ENCODE data around the gene GLB1L2.

The GLB1L2 gene

DNA sequence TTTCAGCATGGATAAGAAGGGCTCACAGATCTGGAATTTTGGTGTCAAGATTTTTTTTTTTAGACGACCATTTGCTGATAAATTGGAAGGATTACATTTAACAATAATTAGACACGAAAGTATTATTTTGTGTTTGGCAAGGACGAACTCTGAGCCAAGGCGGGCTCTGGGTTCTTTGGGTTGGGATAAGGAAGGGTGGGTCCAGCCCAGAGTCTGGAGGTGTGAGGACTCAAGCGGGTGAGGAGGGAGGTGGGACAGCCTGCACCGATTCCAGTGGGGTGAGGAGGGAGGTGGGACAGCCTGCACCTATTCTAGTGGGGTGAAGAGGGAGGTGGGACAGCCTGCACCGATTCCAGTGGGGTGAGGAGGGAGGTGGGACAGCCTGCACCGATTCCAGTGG lies 76.1 kb downstream of the GLB1L2 start:
- no peak for DNase-seq

DNA sequence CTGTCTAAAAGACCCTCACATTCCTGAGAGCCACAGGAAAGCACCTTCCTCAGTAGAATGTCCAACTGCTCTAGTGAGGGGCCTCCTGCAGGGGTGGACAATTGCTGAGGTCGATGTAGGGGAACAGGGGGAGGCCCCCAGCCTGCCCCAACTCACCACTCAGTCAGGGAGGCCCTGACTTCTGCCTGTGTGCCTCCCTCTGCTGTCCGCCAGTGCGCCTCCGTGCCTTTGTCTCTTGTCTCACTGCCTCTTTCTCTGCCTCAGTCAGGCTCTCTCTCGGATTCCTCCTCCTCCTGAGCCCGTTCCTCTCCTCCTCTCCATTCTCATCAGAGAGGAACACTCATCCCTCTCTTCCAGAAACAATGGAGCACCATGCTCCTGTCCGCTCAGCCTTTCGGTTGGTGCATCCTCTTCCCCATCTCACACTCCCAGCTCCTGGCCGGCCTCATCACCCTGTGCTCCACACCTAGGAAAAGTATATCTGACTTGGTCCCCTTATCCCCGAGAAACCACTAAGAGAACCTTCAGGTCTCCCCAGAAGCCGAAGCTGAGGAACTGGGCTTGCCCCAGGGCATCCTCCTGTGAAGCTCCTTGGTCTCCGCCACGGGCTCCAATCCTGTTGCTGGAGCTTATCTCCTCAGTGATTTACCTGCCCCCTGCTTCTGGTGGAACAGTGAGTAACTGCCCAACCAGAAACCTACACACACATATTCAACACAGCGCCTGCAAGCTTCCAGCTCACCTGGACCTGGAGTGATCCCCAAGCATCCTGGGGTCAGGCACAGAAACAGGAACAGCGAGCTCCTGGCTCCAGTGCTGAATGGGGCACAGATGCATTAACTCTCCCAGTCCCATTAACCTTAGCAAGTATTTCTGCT lies 78.0 kb downstream of the GLB1L2 start:
- DNase-seq: no peak

DNA sequence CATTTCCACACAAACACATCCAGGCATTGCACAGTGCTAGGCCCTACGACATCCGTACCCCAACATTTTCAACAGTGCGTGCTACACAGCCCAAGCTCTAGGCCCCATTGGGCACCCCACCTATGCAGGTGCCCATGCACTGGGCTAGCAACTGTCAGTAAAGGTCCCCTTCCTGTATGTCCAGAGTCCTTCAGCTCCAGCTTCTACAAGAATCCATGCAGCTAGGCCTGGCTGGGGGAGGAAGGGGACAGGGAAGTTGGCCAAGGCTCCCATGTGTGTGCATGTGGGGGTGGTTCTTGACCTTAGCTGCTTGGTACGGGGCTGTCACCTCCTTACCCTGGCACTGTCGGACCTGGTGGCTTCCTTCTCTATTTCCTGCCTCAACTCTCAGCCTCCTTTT lies 79.0 kb downstream of the GLB1L2 start:
- no peak for DNase-seq

DNA sequence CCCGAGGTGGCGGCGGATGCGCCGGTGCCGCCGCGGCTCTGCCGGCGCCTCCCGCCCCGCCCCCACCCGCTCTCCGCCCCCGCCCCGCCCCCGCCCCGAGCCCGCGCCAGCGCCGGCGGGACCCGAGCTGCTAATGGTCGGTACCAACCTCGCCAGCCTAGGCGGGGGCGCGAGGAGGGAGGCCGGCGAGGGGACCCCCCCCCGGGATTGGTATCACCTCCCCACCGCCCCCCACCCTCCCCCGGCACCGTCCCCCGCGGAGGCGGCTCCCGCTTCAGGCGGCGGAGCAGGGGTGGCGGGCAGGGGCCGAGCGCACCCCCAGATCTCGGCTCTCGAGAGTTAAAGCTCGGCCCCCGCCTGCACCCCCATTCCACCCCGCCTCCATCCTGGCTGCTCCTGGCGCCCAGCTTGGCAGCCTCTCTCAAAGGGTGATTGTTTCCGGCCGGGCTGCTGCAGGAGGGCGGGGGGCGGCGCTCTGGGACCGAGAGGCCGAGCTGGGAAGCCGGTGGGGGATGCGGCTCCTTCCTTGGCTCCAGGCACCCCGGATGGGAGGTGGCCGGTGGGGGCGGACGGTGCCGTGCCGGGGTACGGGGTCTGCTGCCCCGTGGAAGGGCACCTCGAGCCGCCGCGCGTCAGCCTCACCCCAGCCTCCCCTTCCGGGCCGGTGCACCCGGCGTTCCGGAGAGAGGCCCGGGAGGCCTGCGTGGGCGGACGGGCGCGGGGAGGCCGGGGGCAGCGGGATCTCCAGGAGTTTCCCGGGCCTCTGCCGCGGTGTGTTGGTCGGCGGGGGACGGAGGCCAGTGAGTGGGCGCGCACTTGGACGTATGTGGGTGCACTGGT lies 80.6 kb downstream of the GLB1L2 start, which contains the start of gene B3GAT1:
Gene B3GAT1, minus strand, starts transcription at position 40 of the 840 bp plus-strand sequence. CDS start 24,583 bp downstream, outside the sequence.
- no peak for DNase-seq

DNA sequence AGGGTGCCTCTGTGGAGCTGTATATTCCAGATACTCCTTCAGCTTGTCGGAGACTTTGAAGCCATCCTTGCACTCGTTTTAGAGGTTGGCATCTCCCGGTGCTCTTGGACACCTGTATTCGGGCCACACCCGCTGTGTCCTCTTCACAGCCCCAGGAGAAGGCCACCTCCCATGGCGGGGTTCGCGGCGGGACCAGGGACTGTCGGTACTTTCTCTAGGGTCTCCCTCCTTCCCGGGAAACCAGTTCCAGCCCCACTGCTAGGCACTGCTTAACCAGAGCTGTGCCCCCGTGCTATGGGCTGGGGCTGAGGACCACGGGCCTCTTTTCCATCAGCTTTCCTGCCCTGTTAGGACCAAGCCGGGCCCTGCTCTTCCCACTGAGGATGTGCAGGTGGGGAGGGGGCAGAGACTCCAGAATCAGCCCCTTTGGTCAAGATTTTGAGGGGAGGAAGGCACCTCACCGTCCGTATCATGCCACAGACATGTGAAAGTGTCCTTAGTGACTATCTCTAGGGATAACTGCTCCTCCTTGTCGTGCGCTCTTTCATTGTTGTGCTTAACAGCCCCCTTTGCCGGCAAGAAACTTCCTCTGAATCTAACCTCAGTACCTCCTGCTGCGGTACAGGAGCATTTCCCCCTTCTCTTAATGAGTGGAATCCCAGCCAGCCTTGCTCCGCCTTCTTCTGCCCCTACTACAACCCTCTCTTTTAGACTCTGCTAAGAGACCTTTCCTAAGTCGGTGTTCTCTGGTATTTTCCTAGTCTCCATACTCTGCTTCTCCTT lies 81.4 kb downstream of the GLB1L2 start:
- DNase-seq: no peak

DNA sequence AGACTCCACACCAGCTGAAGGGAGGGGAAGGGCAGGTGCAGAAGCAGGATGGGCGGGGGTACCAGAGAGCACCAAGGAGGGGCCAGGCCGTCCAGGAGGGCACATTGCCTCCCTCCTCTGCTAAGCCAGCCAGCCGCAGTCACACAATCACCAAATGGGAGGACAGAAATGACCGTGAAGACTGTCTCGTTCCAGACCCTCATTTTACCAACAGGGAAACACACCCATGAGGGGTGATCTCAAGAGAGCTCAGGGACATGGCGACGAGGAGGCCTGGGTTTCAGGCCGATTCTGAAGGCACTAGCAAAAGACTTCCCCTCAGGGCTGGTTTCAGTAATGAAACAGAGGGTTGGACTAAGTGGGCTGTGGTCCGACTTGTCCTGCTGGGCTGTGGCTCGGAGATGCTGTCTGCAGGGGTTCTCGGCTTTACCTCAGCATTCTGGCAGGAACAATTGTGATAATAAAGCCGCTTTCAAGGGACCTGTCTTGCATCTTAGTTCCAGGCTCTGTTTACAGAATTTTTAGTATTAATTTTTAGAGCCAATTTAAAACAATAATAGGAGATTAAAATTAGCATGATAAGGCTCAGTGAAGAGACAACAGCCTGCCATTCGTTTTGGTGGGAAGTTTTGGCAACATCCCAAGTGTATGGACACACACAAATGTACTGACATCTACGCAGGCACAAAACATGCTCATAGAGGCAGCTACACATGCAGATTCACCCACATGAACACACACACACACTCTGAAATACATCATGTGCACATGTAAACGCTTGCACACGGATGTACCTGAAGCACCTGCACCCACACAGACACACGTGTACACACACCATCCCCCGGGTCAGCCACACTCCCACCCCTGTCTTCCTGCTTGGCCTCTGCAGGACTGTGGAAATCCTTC lies 82.3 kb downstream of the GLB1L2 start:
- no peak for DNase-seq

DNA sequence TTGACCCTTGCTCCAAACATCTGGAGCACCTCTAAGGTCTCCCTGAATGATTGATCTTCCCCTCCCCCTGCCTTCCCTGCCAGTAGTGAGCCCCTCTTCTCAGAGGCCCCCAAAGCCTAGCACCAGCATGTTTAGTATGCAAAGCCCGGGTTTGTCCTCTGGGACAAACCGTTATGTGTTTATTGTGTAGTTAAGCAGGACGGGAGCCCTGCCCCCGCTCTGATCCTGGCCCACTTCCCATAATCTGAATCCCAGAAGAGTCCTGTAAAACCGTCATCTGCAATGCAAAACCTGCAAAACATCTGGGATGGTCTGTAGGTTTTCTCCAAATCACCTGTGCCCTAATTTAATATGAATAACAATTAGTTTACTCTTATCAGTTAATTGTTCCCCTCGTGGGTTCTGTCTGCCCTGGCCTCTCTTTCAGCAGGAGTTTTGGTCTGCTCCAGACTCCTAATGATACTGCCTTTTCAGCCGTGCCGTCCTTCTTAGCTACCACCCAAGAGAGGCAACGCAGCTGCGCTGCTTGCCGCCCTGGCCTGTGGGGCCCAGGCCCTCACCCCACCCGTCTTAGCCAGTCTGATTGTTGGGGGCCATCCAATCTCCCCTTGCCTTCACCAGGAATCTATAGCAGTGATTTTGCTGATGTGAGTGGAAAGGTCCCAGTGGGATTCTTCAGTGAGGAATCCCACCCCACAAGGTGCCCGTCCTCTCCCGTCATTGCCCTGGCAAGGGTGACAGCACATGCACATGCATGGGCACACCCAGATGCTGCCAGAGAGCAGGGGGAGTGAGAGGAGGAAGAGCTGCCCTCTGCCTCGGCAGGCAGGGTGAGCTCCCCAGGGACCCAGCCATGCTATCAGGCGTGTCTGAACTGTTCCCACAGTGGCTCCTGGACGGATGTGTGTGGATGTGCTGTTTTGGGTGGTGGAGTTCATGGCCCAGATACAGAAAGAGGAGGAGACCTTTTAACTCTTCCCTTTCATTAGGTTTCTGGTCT lies 83.3 kb downstream of the GLB1L2 start:
- no peak for DNase-seq

DNA sequence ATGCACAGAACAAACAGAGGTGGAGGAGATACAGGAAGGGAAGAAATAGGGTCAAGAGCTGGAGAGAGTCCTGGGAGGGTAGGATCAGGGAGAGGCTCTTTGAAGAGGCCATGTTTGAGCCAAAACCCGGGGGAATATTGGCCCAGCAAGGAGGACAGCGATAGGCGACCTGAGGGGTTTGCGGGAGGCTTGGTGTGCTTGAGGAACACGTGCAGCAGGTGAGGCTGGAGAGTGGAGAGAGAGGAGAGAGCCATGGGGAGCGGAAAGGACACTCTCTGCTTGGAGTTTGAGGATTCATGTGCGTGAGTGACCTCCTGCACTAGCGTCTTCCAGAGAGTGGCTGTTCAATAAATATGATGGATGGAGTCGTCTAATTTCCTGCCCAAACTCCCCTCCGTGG lies 84.9 kb downstream of the GLB1L2 start:
- no peak for DNase-seq

DNA sequence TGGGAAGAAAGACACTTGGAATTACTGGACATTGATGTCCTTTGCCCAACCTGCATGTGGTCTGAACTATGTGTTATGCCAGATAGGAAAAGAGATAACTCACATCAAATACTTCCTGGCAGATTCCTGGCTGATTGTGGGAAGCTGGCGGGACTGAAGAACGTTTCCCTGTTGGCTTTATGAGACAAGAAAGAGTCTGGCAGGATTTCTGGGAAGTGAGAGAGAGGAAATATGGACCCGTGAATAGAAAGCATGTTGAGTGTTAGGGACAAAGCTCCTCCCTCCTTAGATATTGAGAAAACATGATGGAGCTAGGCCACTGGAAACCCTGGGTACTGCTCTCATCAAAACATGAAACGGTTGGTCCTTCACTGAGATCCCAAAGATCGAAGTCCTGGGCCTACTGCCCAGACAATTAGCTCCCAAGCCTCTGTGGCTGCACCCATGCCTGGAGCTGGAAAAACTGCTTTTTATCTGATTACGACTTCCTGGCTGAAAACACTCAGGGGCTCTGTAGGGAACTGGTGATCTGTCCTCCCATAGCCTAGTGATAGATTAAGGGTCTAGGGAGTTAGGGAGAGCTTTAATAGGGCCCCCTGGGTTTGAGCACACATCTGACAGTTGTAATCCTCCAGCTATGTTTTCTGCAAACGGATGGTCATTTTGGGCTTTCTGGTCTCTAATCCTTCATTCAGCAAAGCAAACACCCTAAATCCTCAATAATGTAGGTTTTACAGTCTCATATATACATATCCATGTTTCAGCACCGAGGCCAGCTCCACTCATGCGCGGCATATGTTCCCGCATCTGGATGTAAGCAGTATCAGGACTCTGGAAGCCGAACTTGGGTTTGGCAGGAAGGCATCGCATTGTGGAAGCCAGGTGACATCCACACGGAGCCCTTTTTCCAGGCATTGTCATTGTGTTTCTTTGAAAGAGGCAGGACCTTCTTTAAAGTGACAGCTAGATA lies 86.4 kb downstream of the GLB1L2 start:
- no peak for DNase-seq

DNA sequence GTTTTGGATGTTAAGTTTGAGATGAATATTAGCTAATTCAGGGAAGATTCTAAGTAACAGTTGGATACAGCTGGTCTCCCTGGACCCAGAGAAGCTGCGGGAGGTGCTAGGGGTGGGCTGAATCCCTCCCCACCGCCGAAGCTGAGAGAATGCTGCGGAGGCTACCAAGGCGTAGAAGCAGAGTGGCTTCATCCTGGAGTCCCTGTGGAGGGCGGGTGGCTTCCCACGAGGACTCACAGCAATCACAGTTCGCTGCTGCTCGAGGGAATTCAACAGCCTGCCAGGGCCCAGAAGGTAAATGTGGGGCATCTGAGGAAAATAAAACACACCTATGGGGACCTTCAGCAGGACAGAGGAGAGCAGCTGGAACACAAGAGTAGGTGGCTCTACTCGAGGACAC lies 91.3 kb downstream of the GLB1L2 start:
- DNase-seq: no peak

DNA sequence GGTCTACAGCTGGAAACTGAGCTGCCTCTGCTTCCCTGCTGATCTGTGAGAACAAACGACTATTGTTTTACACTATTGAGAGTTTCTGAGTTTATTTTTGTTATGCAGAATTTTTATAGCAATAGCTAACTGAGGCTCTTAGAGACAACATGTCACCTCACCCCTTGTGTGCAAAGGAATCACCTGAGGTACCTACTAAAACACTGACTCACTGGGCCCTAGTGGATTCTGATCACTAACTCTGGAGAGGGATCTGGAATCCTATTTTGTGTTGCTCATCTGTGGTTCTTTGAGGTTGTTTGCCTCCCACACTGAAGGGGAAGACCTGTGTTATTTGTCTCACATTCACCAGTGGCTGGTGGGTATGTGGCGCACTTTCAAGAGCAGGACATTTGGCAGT lies 93.6 kb downstream of the GLB1L2 start:
- DNase-seq: no peak

All from stimulated activated CD4-positive, alpha-beta T cell treated with anti-CD3 and anti-CD28 coated beads, Interleukin-1b, Interleukin-23, amount 100 ng/mL, for 48 hours (primary cell).